ENCODE data around the gene ZBTB11. TPM values are rescaled to one million over a fixed set of nuclear protein-coding genes. Genes with fewer than 3 reads are reported as not detected.

The ZBTB11 gene
- polyA plus RNA-seq, 1 of the 3 experiments (the other 2 are of a cell fraction), result 4.9 TPM

- peaks cover 15 to 36% of the 10 kb centered on the region in 2 experiments for H3K36me3 ChIP-seq (replicated peaks in 1 of 2; ENCODE audit: control insufficient read depth in 1 of 2, insufficient read depth in 2 of 2, low read length in 1 of 2)
- ChIA-PET POLR2A (no interaction called here), CTCF (interaction anchor here (1.3 kb wide), 1 partner anchor 8 kb away, joined by 5 read pairs; no protein-coding TSS in a partner anchor)
- peaks cover 66% of the 10 kb centered on the region for H3K79me2 ChIP-seq (ENCODE audit: insufficient read depth)
- no peak overlapping the region for H3K4me2 ChIP-seq
- DNase-seq, result no peak
- H4K20me1 ChIP-seq (ENCODE audit: insufficient read depth), result peaks cover 9% of the 10 kb centered on the region
- TF ChIP-seq USF2 (IDR thresholded peaks at IDR 0.05; ENCODE audit: borderline replicate concordance, low read depth, low read length), result no peak
- TF ChIP-seq FOSL2 (IDR thresholded peaks at IDR 0.05; ENCODE audit: borderline replicate concordance, low read depth), result no peak
- TF ChIP-seq MXI1 (IDR thresholded peaks at IDR 0.05; ENCODE audit: low read depth, low read length), result no peak
- no peak for TF ChIP-seq NFIC (IDR thresholded peaks at IDR 0.05; ENCODE audit: borderline replicate concordance)
- no peak for TF ChIP-seq EP300 (IDR thresholded peaks at IDR 0.05; ENCODE audit: borderline replicate concordance in 1 of 2, low read depth in 1 of 2, low read length in 1 of 2)
- no peak for TF ChIP-seq FOXM1 (IDR thresholded peaks at IDR 0.05; ENCODE audit: low read depth)
- TF ChIP-seq PBX3 (IDR thresholded peaks at IDR 0.05), result no peak
- TF ChIP-seq RFX5 (IDR thresholded peaks at IDR 0.05; ENCODE audit: low read length), result no peak
- TF ChIP-seq GABPA (IDR thresholded peaks at IDR 0.05; ENCODE audit: low read depth), result no peak
- TF ChIP-seq CTCF (IDR thresholded peaks at IDR 0.05), result no peak
- TF ChIP-seq IRF3 (IDR thresholded peaks at IDR 0.05; ENCODE audit: low read depth, low read length), result no peak
- no peak for TF ChIP-seq JUND (IDR thresholded peaks at IDR 0.05)
- H3K9me3 ChIP-seq, result no peaks in the 10 kb centered on the region
- 97% methylated on average over 13 of the region's 13 CpGs for WGBS (ENCODE audit: low lambda C conversion rate)
- peaks cover 10 to 15% of the 10 kb centered on the region in 2 experiments; a peak in 3 of 4 replicates for H3K4me1 ChIP-seq (ENCODE audit: control insufficient read depth in 1 of 2, insufficient read depth in 2 of 2, low read depth in 1 of 2, low read length in 1 of 2)
- H3K9ac ChIP-seq, result no peak overlapping the region
- H2AFZ ChIP-seq (ENCODE audit: low read depth), result no peak overlapping the region
- no peak overlapping the region for H3K27ac ChIP-seq (ENCODE audit: low read depth in 2 of 2, low read length in 1 of 2)
- H3K4me3 ChIP-seq (ENCODE audit: low read depth in 2 of 2, low read length in 1 of 2), result no peak overlapping the region
- H3F3A ChIP-seq (replicated peaks; ENCODE audit: insufficient read depth), result peaks cover 26% of the 10 kb centered on the region
- H3K27me3 ChIP-seq (ENCODE audit: insufficient read depth), result no peaks in the 10 kb centered on the region
- no peaks in the 10 kb centered on the region for H3K9me2 ChIP-seq
These were observed 3.0 kb downstream of the ZBTB11 start for GRCh38 chr3:101673953-101674352.

- 90% methylated on average over 5 of the region's 5 CpGs for WGBS (ENCODE audit: low lambda C conversion rate)
- peaks cover 9% of the 10 kb centered on the region for H4K20me1 ChIP-seq (ENCODE audit: insufficient read depth)
- ChIA-PET CTCF (interaction anchor here (1.3 kb wide), 1 partner anchor 9 kb away, joined by 3 read pairs; no protein-coding TSS in a partner anchor), POLR2A (no interaction called here)
- TF ChIP-seq CTCF (IDR thresholded peaks at IDR 0.05) (no peak), TEAD4 (IDR thresholded peaks at IDR 0.05; ENCODE audit: borderline replicate concordance, insufficient read depth) (no peak), EP300 (IDR thresholded peaks at IDR 0.05; ENCODE audit: borderline replicate concordance in 1 of 2, low read depth in 1 of 2, low read length in 1 of 2) (no peak), RFX5 (IDR thresholded peaks at IDR 0.05; ENCODE audit: low read length) (no peak), RCOR1 (IDR thresholded peaks at IDR 0.05; ENCODE audit: low read length) (no peak), JUND (IDR thresholded peaks at IDR 0.05) (no peak), FOXJ3 (CRISPR knock-in tag; IDR thresholded peaks at IDR 0.05) (no peak), IRF3 (IDR thresholded peaks at IDR 0.05; ENCODE audit: low read depth, low read length) (no peak), ELF1 (IDR thresholded peaks at IDR 0.05) (no peak), TCF12 (IDR thresholded peaks at IDR 0.05) (no peak)
- DNase-seq, result no peak
- peaks cover 24 to 51% of the 10 kb centered on the region in 2 experiments for H3K36me3 ChIP-seq (replicated peaks in 1 of 2; ENCODE audit: control insufficient read depth in 1 of 2, insufficient read depth in 2 of 2, low read length in 1 of 2)
- no peak overlapping the region for H3K27ac ChIP-seq (ENCODE audit: low read depth in 2 of 2, low read length in 1 of 2)
- H3K4me3 ChIP-seq (ENCODE audit: low read depth in 2 of 2, low read length in 1 of 2), result no peak overlapping the region
- no peaks in the 10 kb centered on the region for H3K9me2 ChIP-seq
- H3K9ac ChIP-seq, result no peak overlapping the region
- H3K27me3 ChIP-seq (ENCODE audit: insufficient read depth), result no peaks in the 10 kb centered on the region
- H3F3A ChIP-seq (replicated peaks; ENCODE audit: insufficient read depth), result peaks cover 10% of the 10 kb centered on the region
- H3K9me3 ChIP-seq, result no peaks in the 10 kb centered on the region
- no peak overlapping the region for H3K4me2 ChIP-seq
- H2AFZ ChIP-seq (ENCODE audit: low read depth), result no peak overlapping the region
- peaks cover 0 to 7% of the 10 kb centered on the region in 2 experiments; a peak in 2 of 4 replicates for H3K4me1 ChIP-seq (ENCODE audit: control insufficient read depth in 1 of 2, insufficient read depth in 2 of 2, low read depth in 1 of 2, low read length in 1 of 2)
- peaks cover 70% of the 10 kb centered on the region for H3K79me2 ChIP-seq (ENCODE audit: insufficient read depth)
These were observed 5.9 kb downstream of the ZBTB11 start for GRCh38 chr3:101671014-101671413.
